ENCODE data around the gene HOXA6.

HOXA6 gene

DNA sequence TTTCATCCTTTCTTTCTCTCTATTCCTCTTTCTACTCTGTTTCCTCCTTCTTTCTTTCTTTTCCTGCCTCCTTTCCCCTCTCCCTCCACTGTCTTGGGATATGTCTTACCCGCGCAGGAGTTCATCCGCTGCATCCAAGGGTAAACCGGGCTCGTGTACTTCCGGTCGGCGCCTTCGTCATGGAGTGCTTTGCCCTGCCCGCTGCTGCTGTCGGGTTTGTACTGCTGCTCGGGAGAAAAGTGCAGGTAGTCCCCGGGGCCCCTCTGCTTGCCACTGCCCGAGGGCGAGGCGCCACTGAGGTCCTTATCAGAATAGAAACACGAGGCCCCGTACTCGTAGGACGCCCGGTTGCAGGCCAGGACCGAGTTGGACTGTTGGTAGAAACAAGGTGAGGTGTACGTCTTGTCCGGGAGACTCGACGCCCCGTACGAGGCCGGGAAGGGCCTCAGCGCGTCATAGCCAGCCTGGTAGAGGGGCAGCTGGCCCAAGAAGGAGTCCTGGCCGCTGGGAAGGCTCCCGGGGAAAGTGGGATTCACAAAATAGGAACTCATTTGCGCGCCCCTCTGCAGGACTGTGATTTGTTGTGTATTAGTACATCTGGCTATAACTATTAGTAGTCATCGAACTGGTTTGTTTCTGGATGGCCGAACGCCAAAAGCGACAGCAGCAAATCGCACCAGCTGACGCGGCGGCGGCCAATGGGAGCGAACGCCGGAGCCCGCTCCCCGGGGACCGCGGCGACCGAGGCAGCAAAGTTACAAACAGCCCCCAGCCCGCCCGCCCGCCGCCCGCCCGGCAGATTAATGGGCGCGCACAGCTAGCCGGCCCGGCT is at the start of gene HOXA6:
Gene HOXA6, minus strand, starts transcription at position 576 of the 832 bp plus-strand sequence. Its CDS starts 25 bp downstream, at position 551.
- DNase-seq (ENCODE audit: low read depth) = no peak

GRCh38 chr7:27196287-27196767 is 48.8 kb upstream of the HOXA6 start:
- DNase-seq (ENCODE audit: low read depth) = peak; percentile 84

GRCh38 chr7:27194686-27195379 is 47.3 kb upstream of the HOXA6 start:
- DNase-seq (ENCODE audit: low read depth) = no peak

- no peak for DNase-seq (ENCODE audit: low read depth)
These were observed 46.4 kb upstream of the HOXA6 start for GRCh38 chr7:27194002-27194352.

GRCh38 chr7:27193335-27194001 is 45.9 kb upstream of the HOXA6 start:
- DNase-seq (ENCODE audit: low read depth) = no peak

DNA sequence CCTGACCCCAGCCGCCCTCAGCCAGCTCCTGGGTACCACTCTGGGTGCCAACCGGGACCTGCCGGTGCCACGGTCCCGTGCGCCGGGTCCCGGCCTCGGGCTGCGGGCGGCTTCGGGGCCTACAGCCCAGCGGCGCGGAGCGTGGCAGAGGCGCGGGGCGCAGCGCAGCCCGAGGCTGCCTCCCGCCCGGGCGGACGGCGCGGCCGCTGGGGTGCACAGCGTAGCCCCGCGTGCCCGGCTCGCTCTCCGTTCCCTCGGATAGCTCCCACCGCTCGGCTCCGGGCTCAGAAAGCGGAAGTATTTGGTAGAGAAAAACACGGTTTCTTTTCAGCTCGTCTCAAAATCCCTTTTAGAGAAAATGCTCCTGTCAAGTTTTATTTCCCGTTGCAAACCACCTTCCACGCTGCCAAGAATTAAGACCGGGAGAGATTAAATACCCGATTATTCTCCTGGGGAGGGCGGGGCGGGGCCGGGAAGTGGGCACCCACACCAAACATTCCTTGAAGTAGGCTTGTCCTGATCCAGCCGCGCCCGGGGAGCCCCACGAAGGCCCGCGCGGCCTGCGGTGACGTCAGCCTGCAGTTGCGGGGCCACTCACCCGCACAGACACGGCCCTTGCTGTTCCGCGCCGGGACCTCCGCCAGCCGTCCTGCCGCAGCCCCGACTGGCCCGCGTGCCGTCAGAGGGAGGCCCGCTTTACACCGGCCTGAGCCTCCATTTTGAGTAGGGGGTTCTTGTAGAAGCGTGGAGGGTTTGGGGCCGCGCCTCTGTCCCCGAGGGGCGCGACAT is 45.2 kb upstream of the HOXA6 start:
- DNase-seq (ENCODE audit: low read depth) = no peak

- no peak for DNase-seq (ENCODE audit: low read depth)
These were observed 44.4 kb upstream of the HOXA6 start for GRCh38 chr7:27191833-27192545.

DNA sequence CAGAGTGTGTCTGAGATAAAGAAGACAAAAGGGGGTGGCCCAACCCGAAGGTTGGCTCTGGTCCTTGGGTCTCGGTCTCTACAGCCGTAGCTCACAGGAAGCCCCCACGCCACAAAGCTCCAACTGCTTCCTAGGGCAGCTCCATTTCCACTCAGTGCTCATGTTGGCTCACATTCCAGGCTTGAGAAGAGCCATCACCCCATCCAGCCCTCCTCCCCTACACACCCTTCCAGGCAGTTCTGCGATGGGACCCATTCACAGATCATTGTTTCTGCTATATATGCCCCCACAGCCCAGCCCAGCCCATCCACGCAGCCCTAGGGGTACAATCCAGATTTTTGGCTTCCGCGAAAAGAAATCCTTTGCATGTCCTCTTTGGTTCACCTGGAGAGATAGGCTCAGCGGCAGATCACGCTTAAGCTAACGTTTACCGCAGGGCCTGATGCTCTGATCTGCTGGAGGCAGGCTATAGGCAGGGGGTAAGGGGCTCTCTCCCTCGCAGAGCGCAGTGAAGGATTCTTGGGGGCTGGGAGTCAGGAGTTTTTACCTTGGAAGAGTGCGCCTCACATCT is 43.7 kb upstream of the HOXA6 start:
- DNase-seq (ENCODE audit: low read depth) = no peak

DNA sequence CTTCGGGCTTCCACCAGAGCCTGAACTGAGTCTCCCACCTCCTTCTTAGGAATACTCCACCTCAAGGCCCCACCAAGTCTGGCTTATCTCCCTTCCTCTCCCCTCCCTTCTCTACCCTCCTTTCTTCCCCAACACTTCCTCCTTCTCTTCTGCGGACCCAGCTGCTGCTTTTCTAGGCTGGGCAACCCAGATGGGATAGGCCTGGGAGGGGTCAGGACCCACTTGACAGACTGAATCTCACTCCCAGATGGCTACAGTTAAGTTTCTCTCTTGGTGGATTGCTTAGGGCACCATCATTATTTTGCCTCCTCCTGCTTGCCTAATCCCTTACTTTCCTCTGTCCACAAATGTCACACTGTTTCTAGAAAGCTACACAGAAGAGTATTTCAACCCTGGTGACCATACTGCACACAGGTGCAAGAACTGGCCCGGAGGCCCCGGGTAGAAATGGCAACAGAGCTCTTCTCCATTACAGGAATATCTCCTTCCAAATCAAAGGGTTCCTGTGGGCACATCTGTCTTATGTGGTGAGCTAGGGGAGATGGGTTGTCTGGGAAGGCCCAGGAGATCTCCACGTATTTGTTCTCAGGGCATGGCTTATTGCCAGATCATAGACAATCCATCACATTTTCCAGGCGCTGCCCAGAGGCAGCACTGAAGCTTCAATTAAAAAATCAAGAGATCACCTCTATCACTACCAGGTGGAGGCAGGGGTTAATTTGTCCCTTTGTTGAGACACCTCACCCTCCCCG is 42.6 kb upstream of the HOXA6 start:
- no peak for DNase-seq (ENCODE audit: low read depth)

GRCh38 chr7:27189295-27189996 is 41.9 kb upstream of the HOXA6 start:
- DNase-seq (ENCODE audit: low read depth) = no peak

DNA sequence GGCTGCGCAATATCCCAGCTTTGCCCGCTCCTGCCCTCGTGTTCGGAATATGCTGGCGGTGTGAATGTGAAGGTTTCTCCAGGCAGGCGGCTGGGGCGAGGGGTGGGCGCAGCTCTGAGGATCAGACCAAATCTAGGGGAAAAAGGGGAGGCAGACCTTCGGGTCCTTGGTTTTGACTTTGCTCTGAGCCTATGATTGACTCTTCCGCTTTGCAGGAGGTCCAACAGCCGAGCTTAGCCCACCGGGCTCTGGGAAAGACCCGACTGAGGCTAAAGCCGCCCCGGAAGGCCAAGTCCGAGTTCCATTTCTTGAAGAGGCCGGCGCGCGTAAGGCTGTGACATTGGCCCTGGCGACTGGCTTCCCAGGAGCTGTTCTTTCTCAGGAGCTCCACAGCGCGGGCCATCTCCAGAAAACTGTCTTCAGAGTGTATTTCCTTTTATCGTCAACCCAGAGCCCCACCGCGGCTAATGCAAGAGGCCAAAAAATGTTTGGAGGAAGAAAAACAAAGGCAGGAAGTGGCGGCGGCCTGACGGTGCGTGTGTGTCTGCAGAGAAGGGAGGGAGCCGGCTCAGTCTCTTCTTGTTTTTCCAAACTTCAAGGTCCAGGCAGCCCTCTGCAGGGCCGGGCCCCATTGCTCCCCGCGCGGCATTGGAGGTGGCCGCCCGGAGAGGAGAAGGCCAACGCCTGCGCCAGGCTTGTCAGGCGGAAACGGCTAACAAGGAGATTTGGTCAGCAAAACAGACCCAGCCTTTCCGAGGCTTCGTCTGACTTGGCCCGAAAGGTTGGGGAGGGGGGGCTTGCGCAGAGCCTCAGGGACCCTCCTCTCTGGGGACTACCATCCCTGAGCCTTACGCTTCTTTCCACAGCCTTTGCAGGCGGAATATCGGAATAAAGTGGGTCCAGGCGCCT is 41.1 kb upstream of the HOXA6 start:
- no peak for DNase-seq (ENCODE audit: low read depth)

DNA sequence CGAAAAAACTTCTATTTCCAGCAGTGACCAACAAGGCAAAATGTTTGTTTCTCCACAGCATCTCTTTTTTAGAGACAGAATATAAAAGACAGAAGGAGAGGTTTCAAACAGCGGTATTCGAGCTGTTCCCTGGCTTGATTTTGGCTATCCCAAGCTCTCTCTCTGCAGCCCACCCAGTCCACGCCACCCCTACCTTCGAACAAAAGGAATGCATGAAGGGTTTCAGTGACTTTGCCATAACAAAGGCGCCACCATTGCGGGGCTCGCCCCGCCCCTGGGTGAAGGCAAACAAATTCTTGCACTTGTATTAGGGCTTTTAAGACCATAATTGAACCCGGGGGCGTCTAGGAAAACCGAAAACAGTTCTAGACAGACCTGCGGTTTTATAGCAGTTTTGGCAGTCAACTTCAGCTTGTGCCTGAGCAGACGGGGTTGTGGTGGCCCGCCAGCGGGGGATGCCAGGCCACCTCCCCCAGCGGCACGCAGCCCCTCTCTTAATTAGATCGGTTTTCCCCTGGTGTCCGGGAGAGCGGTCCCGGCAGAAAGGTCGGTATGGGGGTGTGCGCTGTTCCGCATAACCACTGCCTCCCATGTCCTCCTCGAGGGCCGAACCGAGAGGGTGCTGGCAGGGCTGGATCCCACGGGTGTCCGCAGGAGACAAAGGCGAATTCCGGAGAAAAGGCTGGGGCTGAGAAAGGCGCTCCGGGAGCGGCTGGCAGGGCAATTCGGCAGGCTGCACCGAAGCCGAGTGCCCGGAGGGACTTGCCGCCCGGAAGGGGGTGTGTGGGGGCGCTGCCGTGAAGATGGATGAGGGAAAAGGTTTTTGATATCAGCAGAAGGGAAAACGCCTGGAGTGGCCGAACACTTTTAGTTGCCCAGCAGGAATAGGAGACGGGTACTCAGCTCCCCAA is 40.2 kb upstream of the HOXA6 start:
- DNase-seq (ENCODE audit: low read depth) = no peak

DNA sequence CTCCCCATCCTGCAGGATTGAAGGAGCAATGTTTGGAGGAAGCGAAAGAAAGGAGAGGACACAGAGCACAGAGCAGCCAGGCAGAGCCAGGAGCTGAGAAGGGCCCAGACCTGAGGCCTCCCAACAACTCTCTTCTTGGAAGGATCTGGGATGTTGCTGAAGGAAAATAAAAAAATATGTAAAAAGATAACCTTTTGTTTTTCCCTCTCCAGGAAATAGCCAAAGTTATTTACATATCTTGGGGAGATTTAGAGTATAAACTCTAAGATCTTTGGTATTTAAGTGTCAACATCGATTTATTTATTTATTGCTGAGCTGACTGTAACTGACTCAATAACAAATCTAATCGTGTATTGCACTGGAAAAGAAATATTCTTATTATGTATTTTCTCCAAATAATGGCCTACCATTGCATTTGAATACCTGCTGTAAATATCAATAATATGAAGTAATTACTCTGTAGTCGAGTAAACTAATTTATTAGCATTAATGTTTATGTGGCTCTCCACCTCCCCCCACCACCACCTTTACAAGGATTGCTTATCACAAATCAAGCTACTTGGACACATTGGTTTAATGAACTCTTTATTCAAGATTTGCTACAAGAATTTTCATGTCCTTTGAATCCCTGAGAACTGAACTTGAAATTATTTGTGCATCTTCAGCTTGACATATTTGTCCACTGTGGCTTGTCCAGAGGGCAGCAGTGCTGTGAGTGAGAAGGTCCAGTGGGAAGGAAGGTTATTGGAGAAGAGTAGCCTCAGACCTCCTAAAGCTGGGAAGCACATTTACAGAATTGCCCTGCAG is 39.3 kb upstream of the HOXA6 start:
- DNase-seq (ENCODE audit: low read depth) = no peak

DNA sequence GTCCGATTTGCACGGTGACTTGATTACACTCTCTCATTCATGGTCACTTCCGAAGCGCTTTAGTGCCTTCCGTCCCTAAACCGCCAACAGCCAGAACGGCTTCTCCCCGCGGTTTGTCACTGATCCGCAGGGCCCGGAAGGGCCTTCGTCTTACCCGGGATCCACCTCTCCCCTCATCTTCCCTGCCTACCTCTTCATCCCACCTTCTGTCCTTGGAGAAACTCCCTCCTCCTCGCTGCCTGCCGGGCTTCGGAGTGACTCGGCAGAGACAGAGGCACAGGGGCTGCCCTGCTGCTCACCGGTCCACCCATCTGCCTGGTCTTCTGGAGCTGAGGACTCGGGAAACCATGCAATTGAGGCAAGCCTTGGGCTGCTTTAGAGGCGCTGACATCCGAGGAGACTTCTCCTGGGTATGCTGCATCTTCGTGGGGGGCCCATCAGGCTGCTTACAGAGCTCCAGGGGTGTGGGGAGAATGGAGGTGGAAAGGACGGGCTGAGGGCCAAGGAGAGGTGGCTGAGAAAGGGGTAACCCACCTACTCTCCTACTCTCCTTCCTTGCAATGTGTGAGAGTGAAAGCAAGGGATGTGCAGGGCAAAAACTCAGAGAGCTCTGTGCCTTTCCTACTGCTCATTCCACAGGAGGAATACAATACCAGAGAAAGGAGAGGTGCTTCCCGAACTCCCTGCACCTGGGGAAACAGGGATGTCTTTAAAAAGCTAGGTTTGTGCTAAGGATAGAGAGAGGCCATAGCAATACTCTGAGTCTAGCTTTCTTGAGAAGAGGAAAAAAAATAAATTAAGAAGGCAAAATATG is 38.5 kb upstream of the HOXA6 start:
- DNase-seq (ENCODE audit: low read depth) = no peak

DNA sequence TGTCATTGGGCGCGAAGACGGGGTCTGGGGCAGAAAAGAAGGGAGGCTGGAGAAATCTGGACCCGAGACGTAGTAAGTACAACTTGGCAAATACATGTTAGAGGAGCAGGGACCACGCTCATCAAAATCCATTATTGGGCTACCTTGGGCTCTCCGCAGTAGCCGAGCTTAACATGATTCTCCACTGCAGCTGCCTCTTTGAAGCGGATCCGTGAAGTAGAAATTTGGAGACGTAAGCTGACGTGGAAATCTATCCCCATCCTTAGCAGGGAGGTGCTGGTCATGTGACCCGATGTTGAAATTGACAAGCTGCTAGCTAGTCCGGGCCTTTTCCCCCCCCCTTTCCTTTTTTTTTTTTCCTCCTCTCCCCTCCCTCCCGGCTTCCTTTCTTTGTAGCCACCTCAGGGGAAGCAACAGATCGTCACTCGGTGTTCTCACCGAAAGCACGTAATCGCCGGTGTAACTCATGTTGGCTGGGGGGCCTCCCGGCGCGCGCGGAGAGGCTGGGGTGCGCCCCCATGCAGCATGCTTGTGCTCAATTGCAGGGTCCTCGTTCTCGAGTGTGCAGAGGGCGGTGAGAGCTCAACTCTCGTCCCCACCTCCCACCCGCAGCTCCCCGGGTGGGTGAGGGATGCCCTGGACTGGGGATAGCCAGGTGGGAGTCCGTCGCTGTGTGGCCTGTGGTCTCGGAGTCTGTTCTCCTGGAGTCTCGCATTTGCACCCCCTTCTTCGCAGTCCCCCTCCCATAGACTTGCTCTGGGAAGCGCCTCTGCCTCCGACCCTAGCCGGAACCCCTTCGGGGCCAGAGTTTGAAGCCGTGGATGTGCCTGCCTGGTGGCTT is 37.7 kb upstream of the HOXA6 start, which contains the start of gene HOXA11:
Gene HOXA11, minus strand, starts transcription at position 220 of the 841 bp plus-strand sequence. Its CDS starts 88 bp downstream, at position 132.
- no peak for DNase-seq (ENCODE audit: low read depth)

All from stimulated activated CD8-positive, alpha-beta memory T cell treated with anti-CD3 and anti-CD28 coated beads, Interleukin-7, amount 100 ng/mL, for 24 hours (primary cell).